HEK293T (cell line): Measurements from ENCODE around the gene RBM17.

Experiments
- ARNT ChIP-seq: fragments of 450-650 bp; IDR thresholded peaks from 2 replicates; pipeline ENCODE4 v1.6.1; 2017; ENCODE audit warnings: mild to moderate bottlenecking
- BHLHE40 ChIP-seq: fragments of 450-650 bp; IDR thresholded peaks from 2 replicates; pipeline ENCODE4 v1.6.1; 2016; ENCODE audit warnings: mild to moderate bottlenecking, moderate library complexity, borderline replicate concordance
- FOXM1 ChIP-seq: fragments of 450-650 bp; IDR thresholded peaks from 2 replicates; pipeline ENCODE4 v1.6.1; 2017; ENCODE audit warnings: mild to moderate bottlenecking, borderline replicate concordance
- PKNOX1 ChIP-seq: fragments of 450-650 bp; IDR thresholded peaks from 2 replicates; pipeline ENCODE4 v1.6.1; 2016
- SP1 ChIP-seq: fragments of 450-650 bp; IDR thresholded peaks from 2 replicates; pipeline ENCODE4 v1.6.1; 2017

GRCh38 chr10:6068006-6068405, 20.8 kb upstream of the RBM17 start:
- no peak for TF ChIP-seq BHLHE40
- TF ChIP-seq PKNOX1, result no peak
- no peak for TF ChIP-seq SP1
- TF ChIP-seq ARNT, result no peak
- TF ChIP-seq FOXM1, result no peak
